ENCODE data around the gene CELSR1.

Gene CELSR1

DNA sequence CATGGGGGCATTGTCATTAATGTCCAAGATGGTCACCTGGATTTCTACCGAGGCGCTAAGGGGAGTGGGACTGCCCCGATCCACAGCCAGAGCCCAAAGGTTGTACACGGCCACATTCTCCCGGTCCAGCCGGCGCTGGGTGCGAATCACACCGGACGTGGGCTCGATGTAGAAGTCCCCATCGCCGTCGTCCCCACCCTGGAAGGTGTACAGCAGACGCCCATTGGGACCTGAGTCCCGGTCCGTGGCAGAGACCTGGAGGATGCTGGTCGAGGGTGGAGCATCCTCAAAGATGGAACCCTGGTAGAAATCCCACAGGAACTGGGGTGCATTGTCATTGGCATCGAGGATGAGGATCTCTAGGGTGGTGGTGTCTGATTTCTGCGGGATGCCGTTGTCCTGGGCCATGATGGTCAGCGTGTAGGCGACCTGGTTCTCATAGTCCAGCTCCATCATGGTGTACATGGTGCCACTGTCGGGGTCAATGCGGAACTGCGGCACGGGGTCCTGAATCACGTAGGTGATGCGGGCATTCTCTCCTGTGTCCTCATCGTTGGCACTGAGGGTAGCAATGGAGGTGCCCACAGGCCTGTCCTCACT, 3.1 kb downstream of the CELSR1 start:
- DNase-seq (ENCODE audit: low spot score) = no peak
- in situ Hi-C loops (cut with MboI; ENCODE audit: low pct_unique_long_range_greater_than_20kb, low sequenced_read_pairs, unreplicated experiment) = loop anchor here (5.0 kb wide), 1 partner anchor 167 kb away; no protein-coding TSS in a partner anchor
- TF ChIP-seq, protein P1, sequence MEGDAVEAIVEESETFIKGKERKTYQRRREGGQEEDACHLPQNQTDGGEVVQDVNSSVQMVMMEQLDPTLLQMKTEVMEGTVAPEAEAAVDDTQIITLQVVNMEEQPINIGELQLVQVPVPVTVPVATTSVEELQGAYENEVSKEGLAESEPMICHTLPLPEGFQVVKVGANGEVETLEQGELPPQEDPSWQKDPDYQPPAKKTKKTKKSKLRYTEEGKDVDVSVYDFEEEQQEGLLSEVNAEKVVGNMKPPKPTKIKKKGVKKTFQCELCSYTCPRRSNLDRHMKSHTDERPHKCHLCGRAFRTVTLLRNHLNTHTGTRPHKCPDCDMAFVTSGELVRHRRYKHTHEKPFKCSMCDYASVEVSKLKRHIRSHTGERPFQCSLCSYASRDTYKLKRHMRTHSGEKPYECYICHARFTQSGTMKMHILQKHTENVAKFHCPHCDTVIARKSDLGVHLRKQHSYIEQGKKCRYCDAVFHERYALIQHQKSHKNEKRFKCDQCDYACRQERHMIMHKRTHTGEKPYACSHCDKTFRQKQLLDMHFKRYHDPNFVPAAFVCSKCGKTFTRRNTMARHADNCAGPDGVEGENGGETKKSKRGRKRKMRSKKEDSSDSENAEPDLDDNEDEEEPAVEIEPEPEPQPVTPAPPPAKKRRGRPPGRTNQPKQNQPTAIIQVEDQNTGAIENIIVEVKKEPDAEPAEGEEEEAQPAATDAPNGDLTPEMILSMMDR (IDR thresholded peaks at IDR 0.05; ENCODE audit: extremely low read depth, insufficient read depth, missing control alignments) = no peak

DNA sequence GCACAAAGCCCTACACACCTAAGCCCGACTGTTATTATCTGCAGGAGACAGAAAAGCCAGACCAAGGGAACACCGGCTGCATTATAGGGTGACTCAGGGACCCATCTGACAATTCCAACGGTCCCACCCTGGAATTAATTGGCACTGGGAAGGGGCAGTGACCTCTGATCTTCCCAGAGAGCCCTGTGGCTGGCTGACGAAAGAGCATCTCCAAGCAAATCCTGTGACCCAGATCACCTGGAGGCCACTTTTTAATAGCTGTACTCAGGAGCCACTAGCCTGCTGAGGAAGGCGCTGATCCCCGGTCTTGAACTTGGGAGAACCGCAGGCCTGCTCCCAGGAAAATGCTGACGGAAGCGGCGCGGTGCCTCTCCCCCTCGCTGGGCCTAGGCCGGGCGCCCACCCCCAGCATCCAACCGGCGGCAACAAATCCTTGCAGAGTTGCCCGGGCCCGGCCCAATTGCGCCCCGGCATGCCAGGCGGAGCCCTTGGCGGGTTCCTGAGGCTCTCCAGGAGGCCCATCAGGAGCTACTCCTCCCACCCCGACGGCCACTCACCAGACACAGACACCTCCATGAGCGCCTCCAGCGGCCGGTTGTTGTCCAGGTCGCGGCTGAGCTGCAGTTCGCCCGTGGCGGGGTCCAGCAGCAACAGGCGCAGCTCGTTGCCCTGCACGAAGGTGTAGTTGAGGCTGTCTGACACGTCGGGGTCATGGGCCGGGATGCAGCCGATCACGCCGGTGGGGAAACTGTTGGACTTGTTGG, 4.2 kb downstream of the CELSR1 start:
- DNase-seq (ENCODE audit: low spot score) = no peak
- TF ChIP-seq, protein P1 (IDR thresholded peaks at IDR 0.05; ENCODE audit: extremely low read depth, insufficient read depth, missing control alignments) = no peak
- in situ Hi-C loops (cut with MboI; ENCODE audit: low pct_unique_long_range_greater_than_20kb, low sequenced_read_pairs, unreplicated experiment) = loop anchor here (5.0 kb wide), 1 partner anchor 166 kb away; no protein-coding TSS in a partner anchor

DNA sequence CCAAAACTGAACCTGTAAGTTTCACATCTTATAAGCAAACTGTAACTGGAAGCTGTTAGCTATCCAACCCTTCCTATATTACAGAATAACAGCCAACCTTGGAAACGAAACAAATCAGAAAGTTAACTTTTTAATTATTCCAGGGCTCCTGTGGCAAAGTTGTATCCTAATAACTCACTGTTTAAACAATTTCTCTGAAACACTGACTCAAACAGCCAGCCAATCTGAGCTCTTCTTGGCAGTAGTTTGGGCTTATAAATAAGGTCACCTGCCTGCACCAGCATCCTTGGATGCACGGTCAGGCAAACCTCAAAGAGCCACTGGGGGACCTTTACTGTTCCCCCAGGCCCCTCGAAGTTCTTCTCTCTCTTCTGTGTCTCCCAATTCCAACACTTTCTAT, 5.0 kb downstream of the CELSR1 start:
- in situ Hi-C loops (cut with MboI; ENCODE audit: low pct_unique_long_range_greater_than_20kb, low sequenced_read_pairs, unreplicated experiment) = loop anchor here (5.0 kb wide), 1 partner anchor 165 kb away; no protein-coding TSS in a partner anchor
- TF ChIP-seq, protein P1 (IDR thresholded peaks at IDR 0.05; ENCODE audit: extremely low read depth, insufficient read depth, missing control alignments) = no peak
- DNase-seq (ENCODE audit: low spot score) = no peak

DNA sequence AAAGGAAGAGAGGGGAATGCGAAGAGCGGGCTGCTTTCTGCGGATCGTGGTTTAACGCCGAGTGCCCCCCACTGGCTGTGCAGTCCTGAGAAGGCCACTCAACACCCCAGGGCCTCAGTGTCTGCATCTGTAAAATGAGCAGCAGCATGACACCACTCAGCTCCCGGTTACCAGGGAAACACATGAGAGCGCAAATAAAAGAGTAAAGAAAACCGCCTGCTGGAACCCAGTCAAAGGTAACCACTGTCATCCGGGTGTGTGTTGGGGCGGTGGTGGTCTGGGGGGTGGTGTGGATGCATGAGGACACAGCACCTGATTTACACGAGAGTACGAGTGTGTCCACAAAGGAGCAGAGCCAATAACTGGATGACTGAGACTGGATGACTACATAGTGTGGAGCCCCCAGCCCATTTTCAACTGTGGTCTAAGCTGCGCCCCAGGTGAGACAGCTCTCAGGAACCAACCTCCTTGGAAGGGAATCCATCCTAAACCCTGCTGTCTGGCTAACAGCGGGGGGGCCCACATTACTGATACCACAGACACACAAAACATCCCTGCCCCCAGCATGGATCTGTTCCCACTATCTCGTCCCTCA, 5.7 kb downstream of the CELSR1 start:
- in situ Hi-C loops (cut with MboI; ENCODE audit: low pct_unique_long_range_greater_than_20kb, low sequenced_read_pairs, unreplicated experiment) = loop anchor here (5.0 kb wide), 1 partner anchor 164 kb away; no protein-coding TSS in a partner anchor
- DNase-seq (ENCODE audit: low spot score) = no peak
- TF ChIP-seq, protein P1 (IDR thresholded peaks at IDR 0.05; ENCODE audit: extremely low read depth, insufficient read depth, missing control alignments) = no peak

DNA sequence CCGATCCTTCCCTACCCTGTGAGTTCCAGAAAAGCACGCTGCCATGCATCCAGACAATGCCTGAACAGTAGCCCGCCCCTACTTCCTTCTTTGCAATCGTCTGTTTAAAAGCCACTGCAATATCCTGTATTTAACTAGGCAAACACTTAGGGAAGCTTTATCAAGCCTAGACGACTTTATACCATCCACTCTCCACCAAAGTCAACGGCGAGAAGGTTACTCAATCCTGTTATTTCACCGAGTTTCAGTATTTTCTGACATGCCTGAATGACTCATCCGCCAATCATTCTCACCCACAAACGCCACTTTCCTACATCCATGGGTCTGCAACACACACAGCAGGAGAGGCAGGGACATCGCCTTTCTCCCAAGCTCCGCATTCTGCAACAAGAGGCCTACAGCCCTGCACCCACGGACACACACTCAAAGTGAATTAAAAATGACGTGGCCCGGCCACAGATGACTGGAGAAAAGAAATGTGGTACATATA, 9.3 kb downstream of the CELSR1 start:
- in situ Hi-C loops (cut with MboI; ENCODE audit: low pct_unique_long_range_greater_than_20kb, low sequenced_read_pairs, unreplicated experiment) = no loop called here
- DNase-seq (ENCODE audit: low spot score) = no peak
- TF ChIP-seq, protein P1 (IDR thresholded peaks at IDR 0.05; ENCODE audit: extremely low read depth, insufficient read depth, missing control alignments) = no peak

DNA sequence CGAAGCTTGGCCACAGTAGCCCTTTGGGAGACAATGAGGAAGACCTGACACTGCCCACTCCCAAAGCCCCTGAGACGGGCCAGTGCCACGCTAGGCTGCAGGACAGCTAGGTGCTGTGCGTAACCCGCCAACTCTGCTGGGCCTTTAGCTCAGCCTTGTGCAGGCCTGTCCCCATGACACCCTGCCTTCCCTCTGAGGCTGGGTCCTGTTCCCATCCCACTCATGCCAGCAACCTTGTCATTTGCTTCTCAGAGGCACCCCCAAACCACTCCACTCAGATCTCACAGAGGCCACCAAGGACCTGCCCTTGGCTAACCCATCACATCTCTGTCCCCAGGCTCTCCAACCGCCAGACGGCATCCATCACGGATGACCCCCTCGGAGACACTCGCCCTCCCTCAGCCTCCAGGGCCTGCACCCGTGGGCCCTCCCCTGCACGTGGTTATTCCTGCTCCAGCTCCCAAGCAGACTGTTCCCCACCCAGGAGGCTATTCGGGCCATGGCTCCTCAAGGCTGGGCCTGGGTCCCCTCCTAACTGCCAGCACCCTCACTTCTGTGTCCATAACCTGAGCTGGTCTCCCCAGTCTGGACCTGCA, 11.1 kb downstream of the CELSR1 start:
- no peak for DNase-seq (ENCODE audit: low spot score)
- in situ Hi-C loops (cut with MboI; ENCODE audit: low pct_unique_long_range_greater_than_20kb, low sequenced_read_pairs, unreplicated experiment) = no loop called here
- TF ChIP-seq, protein P1 (IDR thresholded peaks at IDR 0.05; ENCODE audit: extremely low read depth, insufficient read depth, missing control alignments) = no peak

All from GM13977 (cell line).